ENCODE data around the gene RNF103. TPM values are rescaled to one million over a fixed set of nuclear protein-coding genes. Genes with fewer than 3 reads are reported as not detected.

RNF103 gene
- total RNA-seq, 4 donors from 2014 or later = 22.3 to 127 (median 102) TPM

DNA sequence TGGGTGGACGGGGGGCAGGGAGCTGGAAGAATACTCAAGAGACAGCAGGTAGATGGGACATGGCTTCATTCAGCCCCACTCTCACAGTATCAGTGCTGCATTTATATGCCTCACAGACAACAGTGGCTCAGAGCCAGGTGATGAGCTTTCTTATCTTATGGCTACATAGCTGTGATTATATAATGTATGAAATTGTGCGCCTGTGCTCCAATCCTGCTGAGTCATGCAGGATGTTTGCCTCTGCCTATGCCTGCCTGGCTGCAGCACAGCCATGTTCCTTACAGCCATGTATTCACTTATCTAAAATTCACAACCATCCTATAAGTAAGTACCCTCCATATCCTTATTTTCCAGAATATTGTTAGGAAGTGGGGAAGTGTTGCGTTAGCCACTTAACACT is 37.7 kb upstream of the RNF103 start:
- DNase-seq = peak in 1 of 3 donors; percentile 68
- no peak overlapping the region for H3K27ac ChIP-seq
- no peaks in the 10 kb centered on the region for H3K36me3 ChIP-seq
- H3K27me3 ChIP-seq = no peaks in the 10 kb centered on the region
- H3K4me3 ChIP-seq = no peak overlapping the region
- H3K9me3 ChIP-seq = peaks cover 0 to 4% (median 0%) of the 10 kb centered on the region in 4 donors
- H3K4me1 ChIP-seq = no peaks in the 10 kb centered on the region
- no peak for TF ChIP-seq POLR2A (IDR thresholded peaks at IDR 0.05)
- TF ChIP-seq, protein P1, sequence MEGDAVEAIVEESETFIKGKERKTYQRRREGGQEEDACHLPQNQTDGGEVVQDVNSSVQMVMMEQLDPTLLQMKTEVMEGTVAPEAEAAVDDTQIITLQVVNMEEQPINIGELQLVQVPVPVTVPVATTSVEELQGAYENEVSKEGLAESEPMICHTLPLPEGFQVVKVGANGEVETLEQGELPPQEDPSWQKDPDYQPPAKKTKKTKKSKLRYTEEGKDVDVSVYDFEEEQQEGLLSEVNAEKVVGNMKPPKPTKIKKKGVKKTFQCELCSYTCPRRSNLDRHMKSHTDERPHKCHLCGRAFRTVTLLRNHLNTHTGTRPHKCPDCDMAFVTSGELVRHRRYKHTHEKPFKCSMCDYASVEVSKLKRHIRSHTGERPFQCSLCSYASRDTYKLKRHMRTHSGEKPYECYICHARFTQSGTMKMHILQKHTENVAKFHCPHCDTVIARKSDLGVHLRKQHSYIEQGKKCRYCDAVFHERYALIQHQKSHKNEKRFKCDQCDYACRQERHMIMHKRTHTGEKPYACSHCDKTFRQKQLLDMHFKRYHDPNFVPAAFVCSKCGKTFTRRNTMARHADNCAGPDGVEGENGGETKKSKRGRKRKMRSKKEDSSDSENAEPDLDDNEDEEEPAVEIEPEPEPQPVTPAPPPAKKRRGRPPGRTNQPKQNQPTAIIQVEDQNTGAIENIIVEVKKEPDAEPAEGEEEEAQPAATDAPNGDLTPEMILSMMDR (IDR thresholded peaks at IDR 0.05) = no peak

GRCh38 chr2:86650188-86650587 is 26.5 kb upstream of the RNF103 start:
- Histone ChIP-seq H3K27me3 (no peaks in the 10 kb centered on the region), H3K27ac (no peak overlapping the region), H3K4me1 (peaks cover 0 to 4% (median 0%) of the 10 kb centered on the region in 4 donors), H3K9me3 (no peaks in the 10 kb centered on the region), H3K4me3 (no peak overlapping the region), H3K36me3 (no peaks in the 10 kb centered on the region)
- TF ChIP-seq POLR2A (IDR thresholded peaks at IDR 0.05) = no peak
- TF ChIP-seq, protein P1 (IDR thresholded peaks at IDR 0.05) = no peak
- no peak for DNase-seq

GRCh38 chr2:86649119-86649947 is 25.7 kb upstream of the RNF103 start:
- Histone ChIP-seq H3K9me3 (no peaks in the 10 kb centered on the region), H3K27me3 (no peaks in the 10 kb centered on the region), H3K27ac (peak overlapping the region in 3 of 4 donors; percentile 23 to 72 (median 66)), H3K36me3 (no peaks in the 10 kb centered on the region), H3K4me1 (peaks cover 0 to 4% (median 0%) of the 10 kb centered on the region in 4 donors), H3K4me3 (no peak overlapping the region)
- TF ChIP-seq POLR2A (IDR thresholded peaks at IDR 0.05) = no peak
- TF ChIP-seq, protein P1 (IDR thresholded peaks at IDR 0.05) = no peak
- no peak for DNase-seq

- peak overlapping the region in 3 of 4 donors; percentile 23 to 72 (median 66) for H3K27ac ChIP-seq
Observed at GRCh38 chr2:86648681-86649080, 25.0 kb upstream of the RNF103 start.

GRCh38 chr2:86646865-86647264 is 23.2 kb upstream of the RNF103 start:
- no peak for DNase-seq
- Histone ChIP-seq H3K27ac (no peak overlapping the region), H3K4me3 (no peak overlapping the region), H3K27me3 (no peaks in the 10 kb centered on the region), H3K36me3 (no peaks in the 10 kb centered on the region), H3K4me1 (peaks cover 0 to 4% (median 0%) of the 10 kb centered on the region in 4 donors), H3K9me3 (no peaks in the 10 kb centered on the region)
- TF ChIP-seq, protein P1 (IDR thresholded peaks at IDR 0.05) = no peak
- TF ChIP-seq POLR2A (IDR thresholded peaks at IDR 0.05) = no peak

More at GRCh38 chr2:86648681-86649080, 25.0 kb upstream of the RNF103 start:
- no peak for TF ChIP-seq POLR2A (IDR thresholded peaks at IDR 0.05)
- TF ChIP-seq, protein P1 (IDR thresholded peaks at IDR 0.05) = no peak
- H3K9me3 ChIP-seq = no peaks in the 10 kb centered on the region
- DNase-seq = no peak
- H3K4me3 ChIP-seq = no peak overlapping the region
- H3K36me3 ChIP-seq = no peaks in the 10 kb centered on the region
- no peaks in the 10 kb centered on the region for H3K27me3 ChIP-seq
- H3K4me1 ChIP-seq = peaks cover 0 to 4% (median 0%) of the 10 kb centered on the region in 4 donors

Data from Peyer's patch (tissue), 4 donors.